Neural crest cell (in vitro differentiated cells): ENCODE results near the gene CARMIL1. TPM values are rescaled to one million over a fixed set of nuclear protein-coding genes. Genes with fewer than 3 reads are reported as not detected.

ENCODE experiments used
- DNase-seq: peaks from one replicate; pipeline ENCODE4 v3.0.0; 2021; ENCODE audit warnings: low read depth, mixed read lengths, low spot score
- H3K27ac Mint-ChIP-seq: one replicate; pipeline ENCODE4 v1.8.0; 2021; ENCODE audit warnings: mild to moderate bottlenecking, mixed read lengths; ENCODE audit not compliant: unreplicated experiment
- H3K27me3 Mint-ChIP-seq: 2 replicates; pipeline ENCODE4 v1.8.0; 2021; ENCODE audit warnings: low read depth, mild to moderate bottlenecking, mixed read lengths
- H3K36me3 Mint-ChIP-seq: 2 replicates; pipeline ENCODE4 v1.8.0; 2021; ENCODE audit warnings: low read depth, mild to moderate bottlenecking, mixed read lengths
- H3K4me1 Mint-ChIP-seq: 2 replicates; pipeline ENCODE4 v1.8.0; 2021; ENCODE audit warnings: mixed read lengths
- H3K4me3 Mint-ChIP-seq: one replicate; pipeline ENCODE4 v1.8.0; 2021; ENCODE audit warnings: mild to moderate bottlenecking, mixed read lengths
- H3K9me3 Mint-ChIP-seq: 2 replicates; pipeline ENCODE4 v1.8.0; 2021; ENCODE audit warnings: mixed read lengths
- CTCF ChIP-seq: fragments of 200-600 bp; sonication (generic); conservative IDR thresholded peaks from 2 replicates; pipeline ENCODE4 v1.5.0; 2021; ENCODE audit warnings: antibody characterized with exemption, mild to moderate bottlenecking
- total RNA-seq: library from RNA; stranded (reverse); gene quantifications from 2 replicates; pipeline ENCODE4 v1.2.1, GENCODE V29; 2021

Gene CARMIL1
- total RNA-seq, 1 donor from 2014 or later = 4.5 TPM

- H3K27ac Mint-ChIP-seq = no peak overlapping the region
- H3K4me3 Mint-ChIP-seq = no peak overlapping the region
- no peaks in the 10 kb centered on the region for H3K9me3 Mint-ChIP-seq
- H3K4me1 Mint-ChIP-seq = peaks cover 15% of the 10 kb centered on the region
- no peak for TF ChIP-seq CTCF
- peaks cover 7% of the 10 kb centered on the region for H3K27me3 Mint-ChIP-seq
- no peak for DNase-seq
- no peaks in the 10 kb centered on the region for H3K36me3 Mint-ChIP-seq
Measured at GRCh38 chr6:25341203-25341552, 62.0 kb downstream of the CARMIL1 start.

- no peak for DNase-seq
- peaks cover 7% of the 10 kb centered on the region for H3K27me3 Mint-ChIP-seq
- H3K9me3 Mint-ChIP-seq = no peaks in the 10 kb centered on the region
- no peak for TF ChIP-seq CTCF
- no peak overlapping the region for H3K4me3 Mint-ChIP-seq
- H3K4me1 Mint-ChIP-seq = peaks cover 12% of the 10 kb centered on the region
- H3K27ac Mint-ChIP-seq = no peak overlapping the region
- no peaks in the 10 kb centered on the region for H3K36me3 Mint-ChIP-seq
Measured at GRCh38 chr6:25341923-25342619, 62.9 kb downstream of the CARMIL1 start.

GRCh38 chr6:25342802-25343201 lies 63.6 kb downstream of the CARMIL1 start:
- Mint-ChIP-seq H3K4me1 (peaks cover 5% of the 10 kb centered on the region), H3K9me3 (no peaks in the 10 kb centered on the region), H3K27me3 (peaks cover 7% of the 10 kb centered on the region), H3K36me3 (no peaks in the 10 kb centered on the region), H3K4me3 (no peak overlapping the region), H3K27ac (no peak overlapping the region)
- no peak for TF ChIP-seq CTCF
- DNase-seq = no peak

- no peak for DNase-seq
- Mint-ChIP-seq H3K27me3 (peaks cover 7% of the 10 kb centered on the region), H3K4me3 (no peak overlapping the region), H3K9me3 (no peaks in the 10 kb centered on the region), H3K4me1 (peaks cover 5% of the 10 kb centered on the region), H3K27ac (no peak overlapping the region), H3K36me3 (no peaks in the 10 kb centered on the region)
- no peak for TF ChIP-seq CTCF
Measured at GRCh38 chr6:25343984-25344383, 64.8 kb downstream of the CARMIL1 start.

GRCh38 chr6:25344827-25345226 lies 65.7 kb downstream of the CARMIL1 start:
- H3K4me1 Mint-ChIP-seq = peaks cover 5% of the 10 kb centered on the region
- TF ChIP-seq CTCF = no peak
- H3K27ac Mint-ChIP-seq = no peak overlapping the region
- H3K27me3 Mint-ChIP-seq = peaks cover 2% of the 10 kb centered on the region
- no peak for DNase-seq
- H3K9me3 Mint-ChIP-seq = no peaks in the 10 kb centered on the region
- H3K36me3 Mint-ChIP-seq = no peaks in the 10 kb centered on the region
- H3K4me3 Mint-ChIP-seq = no peak overlapping the region
